ENCODE data around the gene SFXN4.
A peak's percentile ranks its signal among the peaks of the same experiment; 100 is the strongest.
"Not testable (repeated sequence)": the region's sequence is repeated elsewhere in the genome, so short reads cannot be mapped to it uniquely, and the experiment has no call there.

The SFXN4 gene

DNA sequence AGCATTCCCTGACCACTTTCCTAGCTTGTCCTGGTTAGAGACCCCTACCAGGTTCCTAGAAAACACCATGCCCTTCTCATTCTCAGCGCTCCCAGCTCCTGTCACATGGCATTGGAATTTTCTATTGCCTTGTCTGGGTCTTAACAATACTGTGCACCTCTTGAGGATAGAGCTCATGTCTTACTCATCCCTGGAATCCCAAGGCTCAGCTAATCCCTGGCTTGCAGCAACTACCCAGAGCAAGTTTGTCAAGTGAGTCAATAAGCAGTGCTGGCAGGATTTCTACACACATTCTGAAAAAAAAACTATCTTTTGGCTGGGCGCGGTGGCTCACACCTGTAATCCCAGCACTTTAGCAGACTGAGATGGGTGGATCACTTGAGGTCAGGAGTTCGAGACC is 24.8 kb upstream of the SFXN4 start:
- DNase-seq, result no peak

- DNase-seq, result no peak
Observed at GRCh38 chr10:119189811-119190282, 24.3 kb upstream of the SFXN4 start.

DNA sequence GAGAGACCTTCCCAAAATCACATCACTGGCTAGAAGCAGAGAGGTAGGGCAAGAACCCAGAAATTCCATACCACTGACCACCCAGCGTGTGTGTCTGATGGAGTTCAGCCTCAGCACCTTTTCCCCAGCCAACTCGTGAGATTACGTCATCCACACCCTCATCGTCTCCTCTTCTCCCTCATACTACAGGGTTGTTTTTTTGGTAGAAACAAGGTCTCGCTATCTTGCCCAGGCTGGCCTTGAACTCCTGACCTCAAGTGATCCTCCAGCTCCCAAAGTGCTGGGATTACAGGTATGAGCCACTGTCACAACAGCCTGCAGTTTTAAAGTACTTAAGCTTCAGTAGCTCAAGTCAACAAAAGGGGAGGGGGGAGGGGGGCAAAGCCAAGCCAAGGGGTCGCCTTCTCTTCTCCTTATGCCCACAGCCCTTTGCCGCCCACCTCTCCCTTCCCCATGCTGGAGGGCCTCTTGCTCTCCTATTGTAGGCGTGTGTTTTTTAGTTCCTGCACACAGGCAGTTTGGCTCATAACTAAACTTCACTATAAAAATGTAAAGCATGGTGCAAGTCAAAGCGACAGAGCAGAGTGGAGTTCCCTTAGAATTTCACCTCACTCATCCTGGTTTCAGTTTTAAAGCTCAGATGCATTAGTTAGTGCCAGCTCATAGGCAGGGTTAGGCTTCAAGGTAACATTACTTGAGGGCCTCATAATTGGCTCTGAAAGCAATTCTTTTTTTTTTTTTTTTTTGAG is 18.3 kb upstream of the SFXN4 start:
- no peak for DNase-seq

- DNase-seq, result not testable (repeated sequence)
Observed at GRCh38 chr10:119180850-119181400, 15.4 kb upstream of the SFXN4 start.

DNA sequence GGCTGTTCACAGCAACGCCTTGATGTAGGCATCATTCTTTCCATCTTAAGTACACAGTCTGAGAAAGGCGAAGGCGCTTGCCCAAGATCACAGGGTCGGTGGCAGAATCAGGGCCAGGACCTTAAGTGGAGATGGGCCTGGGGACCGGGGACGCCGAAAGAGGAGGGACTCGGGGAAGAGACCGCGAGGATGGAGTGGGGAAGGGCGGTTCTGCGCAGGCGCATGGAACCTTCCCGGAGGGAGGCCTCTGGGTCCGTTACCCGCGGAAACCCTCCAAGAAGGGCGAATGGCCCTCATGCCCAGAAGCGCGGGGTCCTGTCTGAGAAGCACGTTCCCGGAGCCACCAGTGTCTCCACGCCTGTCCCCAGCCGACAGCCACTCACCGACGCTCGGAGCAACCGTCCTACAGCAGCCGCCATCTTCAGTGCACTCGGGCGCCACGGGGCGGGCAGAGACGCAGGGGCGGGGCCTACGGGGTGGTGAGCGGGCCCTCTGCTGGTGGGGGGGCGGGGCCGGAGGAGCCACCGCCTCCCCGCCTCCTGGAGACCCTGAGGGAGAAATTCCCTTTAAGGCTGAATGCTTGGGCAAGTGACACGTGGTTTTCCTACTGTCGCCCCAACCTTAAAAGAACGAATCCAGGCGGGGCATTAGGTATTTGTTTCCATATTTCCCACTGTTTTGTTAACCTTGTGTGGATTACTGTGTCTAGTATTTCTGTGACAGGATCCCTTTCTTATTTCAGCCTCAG is 13.0 kb upstream of the SFXN4 start, which contains the start of gene PRDX3:
PRDX3 (minus strand) TSS at position 441 of the 748 bp plus-strand sequence; CDS start at position 419, 22 bp downstream.
- DNase-seq, result peak; percentile 95

GRCh38 chr10:119177708-119178371 is 12.3 kb upstream of the SFXN4 start:
- DNase-seq, result peak; percentile 14

GRCh38 chr10:119176166-119176565 is 10.7 kb upstream of the SFXN4 start:
- no peak for DNase-seq

GRCh38 chr10:119174109-119174508 is 8.6 kb upstream of the SFXN4 start:
- DNase-seq, result no peak

GRCh38 chr10:119167041-119167440 is 1.5 kb upstream of the SFXN4 start:
- no peak for DNase-seq

DNA sequence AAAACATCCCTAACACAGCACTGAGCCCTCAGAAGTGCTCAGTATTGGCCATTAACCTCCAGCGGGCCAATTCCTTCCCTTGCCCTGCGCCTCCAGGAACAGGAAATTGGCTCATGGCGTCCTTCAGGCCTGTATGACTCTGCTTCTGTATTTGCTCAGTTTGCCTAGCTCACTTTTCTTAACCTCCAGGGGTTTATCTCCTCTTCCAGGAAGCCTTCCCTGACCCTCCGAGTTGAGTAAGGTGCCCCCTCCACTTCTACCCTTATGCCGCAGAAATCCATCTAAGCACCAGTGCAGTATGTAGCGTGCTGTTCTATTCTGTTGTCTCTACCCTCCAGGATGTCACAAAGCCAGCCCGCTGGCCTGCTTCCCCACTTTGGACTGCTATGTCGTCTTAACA is 1.1 kb upstream of the SFXN4 start:
- DNase-seq, result no peak

- DNase-seq, result no peak
Observed at GRCh38 chr10:119166118-119166500, 595 bp upstream of the SFXN4 start.

- no peak for DNase-seq
Observed at GRCh38 chr10:119162452-119163092, 2.9 kb downstream of the SFXN4 start.

GRCh38 chr10:119161680-119162451 is 3.6 kb downstream of the SFXN4 start:
- DNase-seq, result no peak

DNA sequence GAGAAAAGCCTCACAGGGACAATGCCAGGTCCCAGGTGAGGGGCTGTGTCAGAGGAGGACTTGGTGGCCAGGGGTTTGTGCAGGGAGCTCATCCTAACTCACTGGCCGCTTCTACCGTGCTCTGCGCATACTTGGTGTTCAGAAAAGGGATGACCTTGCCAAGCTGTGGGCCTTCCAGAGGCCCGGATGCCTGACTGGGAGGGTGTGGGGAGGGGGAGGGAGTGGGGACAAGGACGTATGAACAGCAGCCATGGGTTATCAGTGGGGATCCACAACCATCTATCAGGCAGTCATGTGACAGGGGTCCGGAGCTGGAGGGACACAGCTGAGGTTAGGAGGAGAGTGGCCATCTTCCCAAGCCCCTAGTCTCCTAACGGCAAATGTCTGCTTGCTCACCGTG is 6.2 kb downstream of the SFXN4 start:
- DNase-seq, result no peak

- DNase-seq, result no peak
Observed at GRCh38 chr10:119153661-119154060, 11.9 kb downstream of the SFXN4 start.

DNA sequence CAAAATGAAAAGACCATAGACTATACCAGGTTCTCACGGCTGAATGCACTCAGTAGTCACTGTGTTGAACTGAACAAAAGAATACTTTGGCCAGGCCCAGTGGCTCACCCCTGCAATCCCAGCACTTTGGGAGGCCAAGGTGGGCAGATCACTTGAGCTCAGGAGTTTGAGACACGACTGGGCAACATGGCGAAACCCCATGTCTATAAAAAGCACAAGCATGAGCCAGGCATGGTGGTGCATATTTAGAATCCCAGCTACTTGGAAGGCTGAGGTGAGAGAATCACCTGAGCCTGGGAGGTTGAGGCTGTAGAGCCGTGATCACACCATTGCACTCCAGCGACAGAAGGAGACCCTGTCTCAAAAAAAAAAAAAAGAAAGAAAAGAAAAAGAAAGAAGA is 12.5 kb downstream of the SFXN4 start:
- no peak for DNase-seq

DNA sequence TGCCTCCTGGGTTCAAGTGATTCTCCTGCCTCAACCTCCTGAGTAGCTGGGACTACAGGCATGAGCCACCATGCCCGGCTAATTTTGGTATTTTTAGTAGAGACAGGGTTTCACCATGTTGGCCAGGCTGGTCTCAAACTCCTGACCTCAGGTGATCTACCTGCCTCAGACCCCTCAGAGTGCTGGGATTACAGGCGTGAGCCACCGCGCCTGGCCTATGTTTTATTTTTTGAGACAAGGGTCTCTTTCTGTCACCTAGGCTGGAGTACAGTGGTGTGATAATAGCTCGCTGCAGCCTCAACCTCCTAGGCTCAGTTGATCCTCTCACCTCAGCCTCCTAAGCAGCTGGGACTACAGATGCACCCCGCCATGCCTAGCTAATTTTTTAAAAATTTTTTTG is 13.9 kb downstream of the SFXN4 start:
- not testable (repeated sequence) for DNase-seq

GRCh38 chr10:119149729-119150128 is 15.8 kb downstream of the SFXN4 start:
- DNase-seq, result no peak

DNA sequence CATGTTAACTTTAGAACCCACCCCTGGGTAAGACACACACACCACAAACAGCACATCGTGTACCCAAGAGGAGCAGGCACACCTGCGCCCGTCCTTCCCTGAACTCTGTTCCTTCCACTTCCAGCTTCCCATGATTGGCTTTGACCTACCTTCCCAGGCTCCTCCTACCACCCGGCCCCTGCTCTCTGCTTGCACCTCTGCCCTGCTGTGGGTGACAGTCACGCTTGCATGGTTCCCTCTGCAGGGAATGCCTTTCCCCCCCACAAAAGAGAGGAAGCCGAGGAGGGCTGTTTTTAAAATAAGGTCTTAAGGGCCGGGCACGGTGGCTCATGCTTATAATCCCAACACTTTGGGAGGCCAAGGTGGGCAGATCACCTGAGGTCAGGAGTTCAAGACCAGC is 16.4 kb downstream of the SFXN4 start:
- DNase-seq, result no peak

GRCh38 chr10:119143657-119144056 is 21.9 kb downstream of the SFXN4 start:
- DNase-seq, result no peak

- DNase-seq, result no peak
Observed at GRCh38 chr10:119140603-119141245, 24.8 kb downstream of the SFXN4 start.
